ENCODE data around the gene ELF1.
"Not testable (repeated sequence)": the region's sequence is repeated elsewhere in the genome, so short reads cannot be mapped to it uniquely, and the experiment has no call there.

ELF1 gene

DNA sequence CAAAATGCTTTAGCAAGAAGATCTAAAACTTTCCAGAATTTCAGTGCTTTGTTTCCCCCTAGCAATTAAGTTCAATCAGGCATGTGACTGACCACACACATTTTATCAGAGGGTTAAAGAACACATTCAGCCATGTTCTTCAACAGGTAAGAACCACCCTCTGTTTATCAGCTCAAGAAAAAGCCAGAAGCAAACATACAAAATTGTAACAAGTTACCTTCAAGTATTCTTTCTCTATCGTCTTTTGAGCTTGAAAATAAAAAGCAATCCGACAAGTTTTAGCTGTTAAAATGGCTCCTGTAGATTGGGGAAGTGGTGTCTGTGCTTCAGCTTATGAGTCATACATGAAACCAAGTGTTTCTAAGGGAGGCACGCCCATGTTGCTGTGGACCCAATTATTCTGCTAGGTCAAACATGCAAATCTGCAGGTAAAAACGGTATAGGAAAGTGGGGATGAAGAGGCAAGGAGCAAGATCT lies at the start of gene ELF1:
ELF1 (minus strand) TSS at position 306 of the 477 bp plus-strand sequence. CDS start 37,262 bp downstream, outside the sequence.
- no peak for DNase-seq

- no peak for DNase-seq
Measured at GRCh38 chr13:41065078-41065477, 46.0 kb upstream of the ELF1 start.

DNA sequence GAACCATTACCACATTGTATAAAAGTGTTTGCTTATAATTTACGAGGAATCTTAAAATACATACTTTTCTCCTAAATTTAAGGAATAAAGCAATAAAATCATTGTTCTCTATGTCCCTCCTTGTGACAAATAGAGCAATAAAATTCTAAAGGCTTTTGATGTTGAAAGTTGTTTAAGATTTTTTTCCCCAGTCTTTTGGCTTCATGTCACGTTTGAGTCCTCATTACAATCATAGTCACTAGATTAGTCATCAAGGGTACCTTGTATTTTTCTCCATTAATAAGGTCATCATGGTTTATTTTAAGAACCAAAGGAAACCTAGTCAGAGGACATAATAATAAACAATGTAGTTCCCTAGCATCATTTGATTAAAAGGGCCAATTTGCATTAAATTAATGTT lies 45.4 kb upstream of the ELF1 start:
- no peak for DNase-seq

- no peak for DNase-seq
Measured at GRCh38 chr13:41061914-41062837, 43.1 kb upstream of the ELF1 start.

GRCh38 chr13:41061075-41061913 lies 42.2 kb upstream of the ELF1 start, which contains the start of gene WBP4:
Gene WBP4, plus strand, starts transcription at chr13:41061509. Its CDS starts 165 bp downstream, at chr13:41061674.
- DNase-seq = peak; percentile 74

DNA sequence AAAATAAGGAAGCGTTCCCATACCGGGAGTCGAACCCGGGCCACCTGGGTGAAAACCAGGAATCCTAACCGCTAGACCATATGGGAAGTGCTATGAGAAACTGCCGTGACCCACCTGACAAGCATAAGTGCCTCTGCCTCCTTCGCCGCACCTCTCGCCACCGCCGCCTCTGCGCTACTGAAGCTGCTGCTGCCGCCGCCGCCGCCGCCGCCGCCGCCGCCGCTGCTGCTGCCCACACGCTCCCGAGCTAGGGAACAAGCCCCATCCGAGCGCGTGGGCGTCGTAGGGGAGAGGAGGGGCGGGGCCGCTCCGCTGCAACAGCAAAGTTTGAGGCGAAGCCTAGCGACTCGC lies 41.6 kb upstream of the ELF1 start:
- peak; percentile 61 for DNase-seq

DNA sequence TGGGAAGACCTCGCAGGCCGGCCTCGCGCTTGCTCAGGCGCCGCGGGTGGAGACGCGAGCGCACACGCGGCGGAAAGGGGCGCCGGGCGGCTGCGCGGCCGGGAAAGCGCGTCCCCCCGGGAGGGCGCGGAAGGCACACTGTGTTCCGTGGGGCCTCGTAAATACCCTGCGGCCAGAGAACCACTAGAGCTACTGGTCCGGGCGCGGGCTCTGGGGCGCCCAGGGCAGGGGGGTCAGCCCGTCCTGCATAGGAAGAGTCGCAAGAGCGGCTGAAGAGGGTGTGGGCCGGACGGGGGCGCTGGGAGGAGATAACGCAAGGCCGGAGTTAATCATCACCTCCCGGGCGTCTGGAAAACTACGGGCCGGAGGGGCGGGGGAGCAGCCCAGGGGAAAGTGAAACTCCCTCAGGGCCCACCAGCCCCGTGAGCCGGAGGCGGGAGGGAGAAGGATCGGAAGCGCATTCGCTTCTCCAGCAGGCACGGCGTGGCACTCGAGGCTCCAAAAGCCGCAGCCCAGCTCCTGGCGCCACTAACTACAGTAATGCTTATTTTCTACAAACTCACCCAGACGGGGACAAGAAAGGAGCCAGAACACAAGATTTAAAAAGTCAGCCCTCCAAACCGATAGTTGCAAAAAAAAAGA lies 41.1 kb upstream of the ELF1 start:
- DNase-seq = peak; percentile 56

DNA sequence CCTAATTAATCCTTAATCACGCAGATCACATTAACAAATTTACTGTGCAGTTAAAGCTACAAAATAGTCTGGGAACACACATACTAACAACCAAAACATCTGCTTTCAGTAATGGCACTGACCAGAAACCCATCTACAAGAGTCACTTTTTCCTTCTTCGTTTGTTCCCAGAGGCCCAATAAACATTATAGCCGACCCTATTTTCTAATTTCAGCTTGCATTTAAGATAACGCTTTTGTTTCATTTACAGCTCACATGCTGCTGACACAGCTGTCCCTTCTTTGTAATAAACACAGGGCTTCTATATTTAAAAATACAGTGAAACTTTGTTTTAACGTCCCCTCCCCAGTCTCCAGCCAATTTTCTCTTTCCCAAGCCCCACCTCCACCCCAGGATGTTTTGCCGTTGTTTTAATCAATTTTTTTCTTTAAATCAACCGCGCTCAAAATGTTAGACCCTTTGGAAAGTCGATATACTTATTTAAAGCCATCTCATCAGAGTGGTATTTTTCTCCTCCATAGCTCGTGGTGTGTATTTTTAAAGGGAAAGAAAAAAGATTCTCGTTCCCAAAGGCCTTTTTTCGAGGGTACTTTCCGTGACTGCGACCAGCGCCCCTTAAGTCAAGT lies 40.5 kb upstream of the ELF1 start:
- no peak for DNase-seq

DNA sequence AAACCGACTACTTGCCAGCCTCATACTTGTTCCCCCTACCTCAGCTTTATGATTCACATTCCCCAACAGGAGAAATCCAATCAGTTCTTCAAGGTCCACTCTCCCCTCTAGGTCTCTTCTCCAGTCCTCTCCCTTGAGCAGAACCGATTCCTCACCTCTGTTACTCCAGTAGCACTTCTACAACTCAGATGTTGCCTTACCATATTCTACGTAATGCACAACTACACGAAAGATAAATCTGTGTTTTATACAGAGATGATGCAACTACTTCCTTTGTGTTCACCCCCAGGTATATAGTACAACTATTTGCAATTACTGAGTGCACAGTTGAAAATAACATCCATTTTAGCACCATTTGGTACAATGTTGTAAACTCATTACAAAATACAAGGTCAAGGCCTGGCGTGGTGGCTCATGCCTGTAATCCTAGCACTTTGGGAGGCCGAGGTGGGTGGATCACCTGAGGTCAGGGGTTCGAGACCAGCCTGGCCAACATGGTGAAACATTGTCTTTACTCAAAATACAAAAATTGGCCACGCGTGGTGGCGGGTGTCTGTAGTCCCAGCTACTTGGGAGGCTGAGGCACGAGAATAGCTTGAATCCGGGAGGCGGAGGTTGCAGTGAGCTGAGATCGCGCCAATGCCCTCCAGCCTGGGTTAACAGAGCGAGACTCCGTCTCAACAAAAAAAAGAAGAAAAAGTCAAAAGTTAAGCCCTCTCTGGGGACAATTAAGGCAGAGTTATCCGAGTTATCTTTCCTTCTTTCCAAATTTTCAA lies 39.4 kb upstream of the ELF1 start:
- no peak for DNase-seq

GRCh38 chr13:41056826-41057711 lies 38.0 kb upstream of the ELF1 start:
- no peak for DNase-seq

- DNase-seq = no peak
Measured at GRCh38 chr13:41056194-41056593, 37.1 kb upstream of the ELF1 start.

DNA sequence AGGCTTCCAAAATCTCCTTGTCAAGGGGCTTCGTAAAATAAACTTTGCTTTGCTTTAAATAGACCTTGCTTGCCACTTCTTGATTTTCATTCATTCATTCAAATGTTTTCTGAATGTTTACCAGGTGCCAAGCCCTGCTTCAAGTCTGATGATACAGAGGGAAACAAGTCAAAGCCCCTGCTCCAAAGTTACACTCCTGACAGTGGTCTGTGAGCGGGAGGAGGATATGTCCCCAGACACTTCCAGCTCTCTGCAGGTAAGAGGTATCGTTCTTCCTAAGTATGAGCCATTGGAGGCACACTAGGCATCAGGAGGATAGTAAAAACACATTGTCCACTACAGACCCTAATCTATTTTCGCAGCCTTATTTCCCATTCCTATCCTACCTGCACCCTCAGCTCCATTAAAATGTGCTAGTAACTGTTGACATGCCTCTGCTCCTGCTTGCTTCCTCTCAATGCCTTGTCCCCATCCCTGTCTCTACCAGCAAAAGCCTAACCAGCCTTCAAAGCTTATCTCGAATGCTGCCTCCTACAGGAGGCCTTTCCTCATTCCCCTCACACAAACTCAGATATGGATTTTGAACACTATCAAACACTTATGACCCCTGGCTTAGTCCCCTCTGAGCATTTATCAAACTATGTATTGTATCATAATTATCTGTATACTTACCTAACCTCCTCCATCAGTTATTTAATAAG lies 36.0 kb upstream of the ELF1 start:
- DNase-seq = no peak

- DNase-seq = no peak
Measured at GRCh38 chr13:41054212-41054877, 35.2 kb upstream of the ELF1 start.

GRCh38 chr13:41053384-41053826 lies 34.3 kb upstream of the ELF1 start:
- no peak for DNase-seq

GRCh38 chr13:41052441-41052840 lies 33.3 kb upstream of the ELF1 start:
- no peak for DNase-seq

DNA sequence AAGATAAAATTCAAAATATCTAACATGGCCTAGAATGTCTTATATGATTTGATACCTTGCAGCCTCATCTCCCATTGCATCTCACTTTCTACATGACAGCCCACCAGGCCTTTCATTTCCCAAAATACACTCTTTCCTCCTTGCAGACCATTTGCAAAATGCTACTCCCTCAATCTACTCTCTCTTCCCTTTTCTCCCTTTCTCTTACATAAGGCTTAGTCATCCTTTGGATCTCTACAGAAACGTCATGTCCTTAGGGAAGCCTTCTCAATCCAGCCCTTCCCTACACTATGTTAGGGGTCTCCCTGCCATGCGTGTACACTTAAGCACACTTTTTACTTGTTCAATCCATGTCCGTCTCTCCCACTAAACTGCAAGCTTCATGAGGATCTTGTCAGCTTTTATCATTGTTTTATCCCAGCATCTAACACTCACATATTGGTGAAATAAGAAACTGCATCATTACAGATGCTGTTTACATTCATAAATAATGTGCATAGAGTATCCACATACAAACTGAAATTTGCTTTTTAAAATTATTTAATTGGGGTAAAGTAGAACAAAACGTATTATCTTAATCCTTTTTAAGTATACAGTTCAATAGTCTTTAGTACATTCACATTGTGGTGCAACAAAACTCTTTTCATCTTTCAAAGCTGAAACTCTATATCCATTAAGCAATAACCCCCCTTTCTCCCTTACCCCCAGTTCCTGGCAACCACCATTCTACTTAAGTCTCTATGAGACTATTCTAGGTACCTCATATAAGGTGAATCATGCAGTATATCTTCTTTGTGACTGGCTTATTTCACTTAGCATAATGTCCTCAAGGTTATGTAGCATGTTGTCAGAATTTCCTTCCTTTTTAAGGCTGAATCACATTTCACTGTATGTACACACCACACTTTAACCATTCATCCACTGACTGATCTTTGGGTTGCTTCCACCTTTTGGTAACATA lies 30.6 kb upstream of the ELF1 start:
- DNase-seq = no peak

- no peak for DNase-seq
Measured at GRCh38 chr13:41048640-41049039, 29.5 kb upstream of the ELF1 start.

GRCh38 chr13:41042419-41042818 lies 23.3 kb upstream of the ELF1 start:
- not testable (repeated sequence) for DNase-seq
